ENCODE measurements around the gene SCAANT1.

SCAANT1 gene

DNA sequence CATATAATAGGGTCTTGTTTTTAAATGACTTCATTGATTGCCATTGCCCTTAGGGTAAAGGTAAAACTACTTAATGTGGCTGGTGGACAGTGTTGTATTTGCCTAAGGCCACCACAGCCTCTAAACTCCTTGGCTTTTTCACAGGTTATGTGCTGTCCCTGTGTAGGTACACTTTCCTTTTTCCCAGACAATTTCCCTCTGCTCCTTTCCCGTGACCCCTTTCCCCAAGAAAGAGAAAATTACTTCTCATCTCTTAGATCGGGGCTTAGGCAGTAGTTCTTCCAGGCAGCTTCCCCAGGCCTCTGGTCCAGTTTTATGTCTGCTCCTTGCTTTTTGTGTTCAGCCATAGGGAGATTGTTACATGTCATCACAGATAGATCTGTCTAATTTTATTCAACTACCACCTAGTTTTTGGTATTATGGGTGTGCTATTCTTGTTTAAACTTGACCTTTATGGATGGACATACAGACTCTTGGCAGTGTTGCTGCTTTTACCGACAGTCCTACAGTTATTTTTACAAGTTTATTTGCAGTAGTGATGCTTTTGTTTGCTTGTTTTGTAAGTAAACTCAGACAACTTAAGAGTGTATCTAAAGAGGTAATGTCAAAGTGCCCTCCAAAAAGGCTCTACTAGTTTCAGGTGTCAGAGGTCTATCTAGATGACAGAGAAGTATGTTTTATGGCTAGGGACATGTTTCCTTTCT lies 20.5 kb upstream of the SCAANT1 start:
- no peak overlapping the region for H3K4me2 ChIP-seq (ENCODE audit: low read length)
- TF ChIP-seq, protein P1, sequence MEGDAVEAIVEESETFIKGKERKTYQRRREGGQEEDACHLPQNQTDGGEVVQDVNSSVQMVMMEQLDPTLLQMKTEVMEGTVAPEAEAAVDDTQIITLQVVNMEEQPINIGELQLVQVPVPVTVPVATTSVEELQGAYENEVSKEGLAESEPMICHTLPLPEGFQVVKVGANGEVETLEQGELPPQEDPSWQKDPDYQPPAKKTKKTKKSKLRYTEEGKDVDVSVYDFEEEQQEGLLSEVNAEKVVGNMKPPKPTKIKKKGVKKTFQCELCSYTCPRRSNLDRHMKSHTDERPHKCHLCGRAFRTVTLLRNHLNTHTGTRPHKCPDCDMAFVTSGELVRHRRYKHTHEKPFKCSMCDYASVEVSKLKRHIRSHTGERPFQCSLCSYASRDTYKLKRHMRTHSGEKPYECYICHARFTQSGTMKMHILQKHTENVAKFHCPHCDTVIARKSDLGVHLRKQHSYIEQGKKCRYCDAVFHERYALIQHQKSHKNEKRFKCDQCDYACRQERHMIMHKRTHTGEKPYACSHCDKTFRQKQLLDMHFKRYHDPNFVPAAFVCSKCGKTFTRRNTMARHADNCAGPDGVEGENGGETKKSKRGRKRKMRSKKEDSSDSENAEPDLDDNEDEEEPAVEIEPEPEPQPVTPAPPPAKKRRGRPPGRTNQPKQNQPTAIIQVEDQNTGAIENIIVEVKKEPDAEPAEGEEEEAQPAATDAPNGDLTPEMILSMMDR (IDR thresholded peaks at IDR 0.05): no peak
- H3K79me2 ChIP-seq: peaks cover 40% of the 10 kb centered on the region
- no peaks in the 10 kb centered on the region for H3K36me3 ChIP-seq (ENCODE audit: control insufficient read depth, insufficient read depth, low read length)
- H3K27ac ChIP-seq: no peak overlapping the region
- no peak overlapping the region for H2AFZ ChIP-seq
- H3K9me3 ChIP-seq (ENCODE audit: control insufficient read depth, low read length): no peaks in the 10 kb centered on the region
- H3K4me1 ChIP-seq: peaks cover 1% of the 10 kb centered on the region
- H3K9ac ChIP-seq: no peak overlapping the region
- H3K4me3 ChIP-seq (ENCODE audit: low read depth, low read length): no peak overlapping the region
- no peaks in the 10 kb centered on the region for H3K27me3 ChIP-seq (ENCODE audit: control insufficient read depth, insufficient read depth, low read length)

DNA sequence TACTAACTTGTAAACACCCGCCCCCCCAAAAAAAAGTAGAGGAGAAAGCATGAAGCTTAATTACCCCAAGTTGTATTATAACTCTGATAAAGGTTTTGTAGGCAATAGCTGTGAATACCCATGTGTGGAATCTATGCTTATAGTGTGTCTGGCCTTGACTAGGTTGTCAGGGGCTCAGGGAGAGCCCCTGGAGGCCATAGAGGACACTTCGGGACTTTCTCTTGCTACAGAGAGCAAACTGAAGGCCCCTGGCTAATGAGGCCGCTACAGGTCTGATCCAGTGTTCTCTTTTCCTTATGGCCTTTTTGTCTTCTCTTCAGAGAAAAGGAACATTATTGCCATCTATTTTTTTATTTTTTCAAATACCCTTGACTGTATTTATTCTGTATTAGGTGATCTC lies 19.1 kb upstream of the SCAANT1 start:
- TF ChIP-seq, protein P1 (IDR thresholded peaks at IDR 0.05): no peak
- Histone ChIP-seq H3K9me3 (ENCODE audit: control insufficient read depth, low read length) (no peaks in the 10 kb centered on the region), H3K4me1 (no peaks in the 10 kb centered on the region)

DNA sequence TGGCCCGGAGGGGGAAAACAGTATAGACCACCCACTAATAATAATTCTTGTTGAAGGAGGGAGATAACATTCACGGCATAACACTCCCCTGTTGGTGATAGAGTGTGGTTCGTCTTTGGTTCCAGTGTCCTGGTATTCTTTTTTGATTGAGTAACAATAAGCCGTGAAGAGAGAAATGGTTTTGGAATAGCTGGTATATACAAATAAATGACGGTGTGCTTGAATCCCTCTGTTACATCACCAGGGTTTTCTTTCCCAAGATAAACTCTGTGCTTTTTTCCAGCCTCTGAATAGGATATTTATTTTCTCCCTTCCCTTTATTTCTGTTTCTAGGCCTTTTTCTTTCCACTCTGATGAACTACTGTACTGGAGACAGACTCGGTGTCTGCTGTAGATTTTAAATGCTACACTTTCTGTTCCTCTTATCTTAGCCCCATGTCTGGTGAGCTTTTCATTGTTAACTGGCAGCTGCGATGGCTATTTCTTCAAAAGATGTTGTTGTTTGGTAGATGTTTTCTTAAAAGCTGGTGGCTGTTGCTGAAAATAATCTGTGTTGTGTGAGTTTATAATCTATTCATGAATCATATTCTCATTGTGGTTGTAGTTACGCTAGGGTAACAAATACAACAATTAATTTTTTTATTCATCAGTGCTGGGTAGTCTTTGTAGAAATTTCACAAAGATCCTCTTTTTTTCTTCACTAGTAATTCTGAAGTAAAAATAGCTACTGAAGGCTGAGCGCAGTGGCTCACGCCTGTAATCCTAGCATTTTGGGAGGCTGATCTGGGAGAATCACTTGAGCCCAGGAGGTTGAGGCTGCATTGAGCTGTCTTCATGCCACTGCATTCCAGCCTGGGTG lies 15.5 kb upstream of the SCAANT1 start:
- Histone ChIP-seq H3K27ac (no peak overlapping the region), H3K4me1 (no peaks in the 10 kb centered on the region), H2AFZ (no peak overlapping the region), H3K4me2 (ENCODE audit: low read length) (no peak overlapping the region), H3K9me3 (ENCODE audit: control insufficient read depth, low read length) (no peaks in the 10 kb centered on the region), H3K36me3 (ENCODE audit: control insufficient read depth, insufficient read depth, low read length) (no peaks in the 10 kb centered on the region), H3K27me3 (ENCODE audit: control insufficient read depth, insufficient read depth, low read length) (no peaks in the 10 kb centered on the region), H3K79me2 (peaks cover 75% of the 10 kb centered on the region), H3K9ac (no peak overlapping the region), H3K4me3 (ENCODE audit: low read depth, low read length) (no peak overlapping the region)
- TF ChIP-seq, protein P1 (IDR thresholded peaks at IDR 0.05): no peak

More for the DNA sequence above, 19.1 kb upstream of the SCAANT1 start:
- H3K27ac ChIP-seq: no peak overlapping the region
- peaks cover 51% of the 10 kb centered on the region for H3K79me2 ChIP-seq
- no peak overlapping the region for H2AFZ ChIP-seq
- H3K4me3 ChIP-seq (ENCODE audit: low read depth, low read length): no peak overlapping the region
- H3K4me2 ChIP-seq (ENCODE audit: low read length): no peak overlapping the region
- H3K27me3 ChIP-seq (ENCODE audit: control insufficient read depth, insufficient read depth, low read length): no peaks in the 10 kb centered on the region
- no peaks in the 10 kb centered on the region for H3K36me3 ChIP-seq (ENCODE audit: control insufficient read depth, insufficient read depth, low read length)
- no peak overlapping the region for H3K9ac ChIP-seq

DNA sequence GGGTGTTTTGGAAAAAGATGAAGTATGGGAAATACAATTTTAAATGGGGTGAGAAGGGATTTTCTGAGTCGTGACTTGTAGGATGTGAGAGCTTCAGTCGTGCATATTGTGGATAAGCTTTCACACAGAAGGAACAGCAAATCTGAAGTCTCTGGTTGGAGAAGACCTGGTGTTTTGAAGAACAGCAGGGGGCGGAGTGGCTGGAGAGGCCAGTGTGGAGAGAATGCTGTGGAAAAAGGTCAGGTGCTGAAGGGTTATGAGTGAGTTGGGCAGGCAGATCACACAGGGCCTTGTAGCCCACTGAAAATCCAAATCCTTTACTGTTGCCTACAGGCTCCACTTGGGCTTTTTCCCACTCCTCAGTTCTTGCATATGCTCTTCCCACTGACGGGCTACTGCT lies 14.1 kb upstream of the SCAANT1 start:
- TF ChIP-seq, protein P1 (IDR thresholded peaks at IDR 0.05): no peak
- no peak overlapping the region for H3K4me3 ChIP-seq (ENCODE audit: low read depth, low read length)
- no peak overlapping the region for H3K9ac ChIP-seq
- peaks cover 85% of the 10 kb centered on the region for H3K79me2 ChIP-seq
- H3K9me3 ChIP-seq (ENCODE audit: control insufficient read depth, low read length): no peaks in the 10 kb centered on the region
- H3K4me2 ChIP-seq (ENCODE audit: low read length): no peak overlapping the region
- no peak overlapping the region for H3K27ac ChIP-seq
- no peaks in the 10 kb centered on the region for H3K27me3 ChIP-seq (ENCODE audit: control insufficient read depth, insufficient read depth, low read length)
- H2AFZ ChIP-seq: no peak overlapping the region
- H3K36me3 ChIP-seq (ENCODE audit: control insufficient read depth, insufficient read depth, low read length): no peaks in the 10 kb centered on the region
- H3K4me1 ChIP-seq: no peaks in the 10 kb centered on the region

Measured in parathyroid adenoma (tissue), 2 donors.